Measurements from ENCODE around the gene BIRC2.

Gene BIRC2

DNA sequence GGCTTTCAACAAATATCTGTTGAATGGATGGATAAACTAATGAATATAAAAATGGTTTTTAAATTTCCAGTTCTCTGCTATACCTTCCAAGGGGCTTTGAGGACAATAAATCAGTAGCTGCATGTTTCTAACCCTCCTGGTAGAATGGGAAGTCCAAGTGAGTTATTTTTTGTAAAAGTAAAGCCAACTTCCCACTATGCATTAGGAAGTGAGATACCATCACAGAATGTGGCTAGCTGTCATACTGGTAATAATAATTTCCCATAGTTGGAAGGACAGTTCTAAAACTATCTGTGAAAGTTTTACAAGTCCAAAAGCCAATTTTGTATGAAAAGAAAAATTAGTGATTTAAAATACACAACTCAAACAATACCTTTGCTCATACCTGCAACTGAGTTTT is 55.5 kb downstream of the BIRC2 start:
- peak in 2 of 3 donors; percentile 51 to 52 for DNase-seq

- DNase-seq, result no peak
Observed at GRCh38 chr11:102405501-102405900, 58.5 kb downstream of the BIRC2 start.

DNA sequence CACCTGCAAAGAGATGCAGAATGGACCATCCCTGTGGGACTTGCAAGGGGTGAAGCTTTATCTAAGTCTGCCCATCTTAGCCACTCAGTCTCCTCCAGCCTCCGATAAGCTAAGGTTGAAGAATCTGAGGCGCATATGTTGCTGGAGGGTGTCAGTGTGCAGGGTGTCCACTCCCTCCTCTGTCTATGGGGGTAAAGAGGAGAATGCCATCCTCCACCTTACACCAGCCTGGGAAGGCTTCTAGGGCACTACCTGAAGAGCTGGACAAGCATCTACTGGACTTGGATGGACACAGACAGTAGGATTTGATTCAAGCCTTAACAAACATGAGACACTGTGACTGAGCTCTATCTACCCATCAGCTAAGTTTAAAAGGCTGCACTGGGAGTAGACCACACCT is 59.1 kb downstream of the BIRC2 start:
- DNase-seq, result no peak

DNA sequence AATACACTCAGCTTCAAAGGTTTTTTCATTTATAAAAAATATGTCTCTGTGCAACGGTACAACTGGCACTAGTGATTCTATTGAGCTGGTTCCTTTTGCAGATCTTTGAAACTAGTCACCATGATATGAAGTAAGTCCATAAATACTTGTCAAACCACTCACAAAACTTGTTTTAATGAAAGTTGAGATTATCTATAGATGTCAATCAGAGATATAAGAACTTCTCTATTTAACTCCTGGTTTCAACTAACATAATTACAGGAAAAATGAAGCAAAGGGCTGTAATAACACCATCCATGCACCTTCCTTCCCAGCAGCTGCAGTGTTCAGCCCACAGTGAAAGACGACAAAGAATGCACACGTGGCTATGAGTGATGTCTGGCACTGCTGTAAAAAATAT is 60.9 kb downstream of the BIRC2 start:
- DNase-seq, result no peak

DNA sequence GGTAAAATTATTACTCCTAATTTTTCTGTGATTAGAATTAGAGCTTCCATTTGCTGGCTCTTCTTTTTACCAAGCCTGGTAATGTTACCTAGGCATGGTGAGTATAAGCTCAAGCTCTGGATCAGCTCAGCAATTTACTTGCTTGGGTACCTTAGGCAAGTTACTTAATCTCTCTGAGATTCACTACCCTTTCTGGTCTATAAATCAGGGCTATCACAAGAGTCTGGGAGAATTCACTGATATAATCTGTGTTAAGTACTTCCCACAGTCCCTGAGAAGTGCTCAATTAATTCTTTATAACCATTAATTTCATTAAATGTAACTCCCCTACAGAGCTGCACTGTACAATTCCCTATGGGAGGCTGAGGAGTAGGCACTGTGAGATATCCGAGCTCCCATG is 61.3 kb downstream of the BIRC2 start:
- DNase-seq, result no peak

DNA sequence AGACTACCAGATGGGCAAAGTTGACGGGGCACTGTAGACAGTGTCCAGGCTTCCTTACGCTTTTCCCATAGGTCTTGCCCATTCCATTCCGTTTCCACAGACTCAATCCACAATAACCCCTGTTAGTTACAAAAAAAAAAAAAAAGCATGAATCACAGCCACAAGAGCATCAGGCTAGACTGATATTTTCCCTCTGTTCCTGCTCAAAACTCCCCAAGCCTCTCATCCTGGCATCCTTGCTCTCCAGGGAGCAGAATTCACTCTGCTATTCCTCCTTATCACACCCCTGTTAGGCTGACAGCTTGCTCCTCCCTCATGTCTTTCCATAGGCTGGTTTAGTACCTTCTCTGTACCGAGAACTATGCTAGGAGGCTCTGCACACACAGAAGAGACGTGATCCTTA is 63.4 kb downstream of the BIRC2 start:
- no peak for DNase-seq

- DNase-seq, result no peak
Observed at GRCh38 chr11:102411142-102411541, 64.1 kb downstream of the BIRC2 start.

DNA sequence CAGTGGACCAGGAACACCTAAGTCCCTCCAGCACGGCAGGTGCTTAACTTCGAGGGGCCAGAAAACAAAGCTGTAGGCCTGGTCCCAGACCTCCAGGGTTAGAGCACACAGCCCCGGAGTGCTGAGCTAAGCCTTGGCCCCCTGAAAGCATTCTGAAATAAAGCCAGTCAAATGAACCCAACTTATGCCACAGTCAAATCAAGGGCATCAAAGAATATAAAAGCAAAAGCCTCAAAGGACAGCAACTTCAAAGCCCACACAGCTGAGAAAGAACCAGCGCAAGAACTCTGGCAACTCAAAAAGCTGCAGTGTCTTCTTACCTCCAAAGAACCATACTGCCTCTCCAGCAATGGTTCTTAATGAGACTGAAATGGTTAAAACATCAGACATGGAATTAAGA is 66.5 kb downstream of the BIRC2 start:
- DNase-seq, result no peak

DNA sequence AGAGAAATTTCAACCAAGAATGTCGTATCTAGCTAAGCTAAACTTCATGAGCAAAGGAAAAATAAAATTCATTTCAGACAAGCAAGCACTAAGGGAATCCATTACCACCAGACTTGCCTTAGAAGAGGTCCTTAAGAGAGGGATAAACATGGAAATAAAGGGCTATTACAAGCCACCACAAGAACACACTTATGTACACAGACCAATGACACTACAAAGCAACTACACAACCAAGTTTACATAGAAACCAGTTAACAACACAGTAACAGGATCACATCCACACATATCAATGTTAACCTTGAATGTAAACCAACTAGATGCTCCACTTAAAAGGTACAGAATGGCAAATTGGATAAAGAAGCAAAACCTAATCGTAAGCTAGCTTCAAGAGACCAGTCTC is 67.5 kb downstream of the BIRC2 start:
- DNase-seq, result no peak

GRCh38 chr11:102415304-102415916 is 68.4 kb downstream of the BIRC2 start:
- DNase-seq, result no peak

DNA sequence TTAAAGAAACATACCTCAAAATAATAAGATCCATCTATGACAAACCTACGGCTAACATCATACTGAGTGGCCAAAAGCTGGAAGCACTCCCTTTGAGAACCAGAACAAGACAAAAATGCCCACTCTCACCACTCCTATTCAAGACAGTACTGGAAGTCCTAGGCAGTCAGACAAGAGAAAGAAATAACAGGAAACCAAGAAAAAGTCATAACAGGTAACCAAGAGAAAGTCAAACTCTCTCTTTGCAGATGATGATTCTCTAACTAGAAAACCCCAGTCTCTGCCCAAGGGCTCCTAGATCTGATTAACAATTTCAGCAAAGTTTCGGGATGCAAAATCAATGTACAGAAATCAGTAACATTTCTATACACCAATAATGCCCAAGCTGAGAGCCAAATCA is 70.0 kb downstream of the BIRC2 start:
- no peak for DNase-seq

DNA sequence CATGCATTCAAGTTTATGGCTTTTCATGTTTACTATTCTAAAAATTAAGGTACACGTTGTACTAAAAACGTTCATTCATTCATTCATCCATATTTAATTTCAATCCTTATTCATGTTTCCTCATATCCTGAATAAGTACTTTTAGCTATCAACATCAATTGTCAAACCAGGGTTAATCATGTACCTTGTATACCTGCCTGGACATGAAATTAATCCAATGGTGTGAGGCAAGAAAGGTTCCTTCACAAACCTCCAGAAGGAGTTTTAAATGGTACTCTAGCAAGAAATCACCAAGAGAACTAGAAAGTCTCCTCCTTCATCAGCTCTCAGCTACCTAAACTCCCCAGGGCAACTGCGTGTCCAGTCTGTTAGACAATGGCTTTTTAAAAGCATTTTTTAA is 72.2 kb downstream of the BIRC2 start:
- no peak for DNase-seq

- no peak for DNase-seq
Observed at GRCh38 chr11:102420547-102420946, 73.5 kb downstream of the BIRC2 start.

- no peak for DNase-seq
Observed at GRCh38 chr11:102421261-102421660, 74.2 kb downstream of the BIRC2 start.

DNA sequence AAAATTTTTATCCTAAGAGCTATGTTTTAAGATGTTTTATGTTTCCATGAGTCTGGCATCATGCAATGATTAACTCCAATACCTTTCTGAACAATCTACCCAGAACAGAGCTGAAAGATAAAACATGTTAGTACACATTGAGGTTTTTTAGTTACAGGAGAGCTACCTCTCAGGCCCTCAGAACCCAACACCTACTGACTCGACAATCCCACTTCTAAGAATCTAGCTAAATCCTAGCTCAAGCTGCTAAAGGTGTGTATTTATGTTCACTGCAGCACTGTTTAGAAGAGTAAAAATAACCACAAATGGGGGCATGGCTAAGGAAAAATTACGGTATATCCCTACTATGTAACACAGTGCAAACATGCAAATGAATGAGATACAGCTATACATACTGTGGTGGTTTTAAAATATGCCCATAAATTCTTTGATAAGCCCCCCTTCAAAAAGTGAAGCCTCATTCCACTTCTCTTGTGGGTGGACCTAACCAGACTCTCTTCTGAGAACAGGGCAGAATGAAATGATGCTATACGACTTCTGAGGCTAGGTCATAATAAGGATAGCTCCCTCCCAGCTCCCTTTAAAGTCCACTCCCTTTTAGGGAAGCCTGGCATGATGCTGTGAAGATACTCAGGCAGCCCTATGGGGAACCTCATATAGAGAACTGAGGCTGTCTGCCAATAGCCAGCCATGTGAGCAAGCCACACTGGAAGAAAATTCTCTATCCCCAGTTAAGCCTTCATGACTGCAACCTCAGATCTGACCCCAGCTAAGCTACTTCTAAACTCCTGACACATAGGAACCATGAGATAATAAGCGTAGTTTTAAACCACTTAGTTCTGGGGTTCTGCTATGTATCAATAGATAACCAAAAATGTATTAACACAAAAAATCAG is 76.1 kb downstream of the BIRC2 start:
- DNase-seq, result peak; percentile 50 to 57 (median 54)

GRCh38 chr11:102423936-102424335 is 76.9 kb downstream of the BIRC2 start:
- no peak for DNase-seq

GRCh38 chr11:102426000-102426399 is 79.0 kb downstream of the BIRC2 start:
- DNase-seq, result no peak

DNA sequence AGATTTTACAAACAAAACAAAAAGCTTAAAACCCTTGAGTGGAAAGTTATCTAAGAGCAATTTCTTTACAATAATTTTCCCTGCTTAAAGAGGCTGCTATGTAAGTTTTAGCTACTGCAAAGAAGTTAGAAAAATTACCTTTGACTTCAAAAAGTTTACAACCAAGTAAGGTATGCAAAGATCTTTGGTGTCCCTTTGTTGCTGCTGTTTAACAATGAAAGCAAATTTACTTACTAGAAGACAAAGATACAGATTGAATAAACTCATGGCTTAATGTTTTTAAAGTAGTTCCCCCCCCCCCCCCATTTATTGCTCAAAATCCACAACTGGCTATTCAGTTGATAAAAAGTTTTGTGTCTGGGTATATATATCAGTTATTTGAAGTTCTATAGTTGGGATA is 79.6 kb downstream of the BIRC2 start:
- DNase-seq, result no peak

GRCh38 chr11:102427068-102427467 is 80.1 kb downstream of the BIRC2 start:
- peak in 1 of 3 donors; percentile 48 for DNase-seq
